A673 (cell line): ENCODE data around the gene STAB2.

ENCODE experiments used
- EZH2 ChIP-seq: fragments of 200-600 bp; sonication (generic); IDR thresholded peaks from 2 replicates; pipeline ENCODE4 v1.6.1; 2017; ENCODE audit warnings: borderline replicate concordance, low read depth, mild to moderate bottlenecking, mixed read lengths, antibody characterized with exemption, low read length; ENCODE audit not compliant: poor library complexity, severe bottlenecking
- TF ChIP-seq, protein P1 (sequence below): fragments of 300-800, 200-600 bp; sonication (generic); conservative IDR thresholded peaks from 2 replicates; pipeline ENCODE4 v1.5.1; 2017; ENCODE audit warnings: low read depth, mild to moderate bottlenecking, antibody characterized with exemption, low read length, moderate library complexity, mixed read lengths

GRCh38 chr12:103640410-103640809, 53.3 kb downstream of the STAB2 start:
- TF ChIP-seq, protein P1, sequence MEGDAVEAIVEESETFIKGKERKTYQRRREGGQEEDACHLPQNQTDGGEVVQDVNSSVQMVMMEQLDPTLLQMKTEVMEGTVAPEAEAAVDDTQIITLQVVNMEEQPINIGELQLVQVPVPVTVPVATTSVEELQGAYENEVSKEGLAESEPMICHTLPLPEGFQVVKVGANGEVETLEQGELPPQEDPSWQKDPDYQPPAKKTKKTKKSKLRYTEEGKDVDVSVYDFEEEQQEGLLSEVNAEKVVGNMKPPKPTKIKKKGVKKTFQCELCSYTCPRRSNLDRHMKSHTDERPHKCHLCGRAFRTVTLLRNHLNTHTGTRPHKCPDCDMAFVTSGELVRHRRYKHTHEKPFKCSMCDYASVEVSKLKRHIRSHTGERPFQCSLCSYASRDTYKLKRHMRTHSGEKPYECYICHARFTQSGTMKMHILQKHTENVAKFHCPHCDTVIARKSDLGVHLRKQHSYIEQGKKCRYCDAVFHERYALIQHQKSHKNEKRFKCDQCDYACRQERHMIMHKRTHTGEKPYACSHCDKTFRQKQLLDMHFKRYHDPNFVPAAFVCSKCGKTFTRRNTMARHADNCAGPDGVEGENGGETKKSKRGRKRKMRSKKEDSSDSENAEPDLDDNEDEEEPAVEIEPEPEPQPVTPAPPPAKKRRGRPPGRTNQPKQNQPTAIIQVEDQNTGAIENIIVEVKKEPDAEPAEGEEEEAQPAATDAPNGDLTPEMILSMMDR = no peak
- TF ChIP-seq EZH2 = no peak
